ENCODE results near the gene BACE1-AS.

The BACE1-AS gene

GRCh38 chr11:117289795-117290194, 1.4 kb upstream of the BACE1-AS start:
- DNase-seq (ENCODE audit: low read depth in 1 of 2, low spot score in 1 of 2): no peak

GRCh38 chr11:117292616-117293015, 1.5 kb downstream of the BACE1-AS start:
- DNase-seq (ENCODE audit: low read depth in 1 of 2, low spot score in 1 of 2): no peak

GRCh38 chr11:117295438-117296137, 4.4 kb downstream of the BACE1-AS start:
- DNase-seq (ENCODE audit: low read depth in 1 of 2, low spot score in 1 of 2): no peak

GRCh38 chr11:117296881-117297280, 5.7 kb downstream of the BACE1-AS start:
- DNase-seq (ENCODE audit: low read depth in 1 of 2, low spot score in 1 of 2): no peak

- DNase-seq (ENCODE audit: low read depth in 1 of 2, low spot score in 1 of 2): no peak
Measured at GRCh38 chr11:117298195-117298594, 7.0 kb downstream of the BACE1-AS start.

- no peak for DNase-seq (ENCODE audit: low read depth in 1 of 2, low spot score in 1 of 2)
Measured at GRCh38 chr11:117299351-117300282, 8.5 kb downstream of the BACE1-AS start.

GRCh38 chr11:117300283-117300663, 9.1 kb downstream of the BACE1-AS start:
- DNase-seq (ENCODE audit: low read depth in 1 of 2, low spot score in 1 of 2): no peak

GRCh38 chr11:117300773-117301172, 9.6 kb downstream of the BACE1-AS start:
- DNase-seq (ENCODE audit: low read depth in 1 of 2, low spot score in 1 of 2): no peak

GRCh38 chr11:117302228-117302627, 11.1 kb downstream of the BACE1-AS start:
- no peak for DNase-seq (ENCODE audit: low read depth in 1 of 2, low spot score in 1 of 2)

- no peak for DNase-seq (ENCODE audit: low read depth in 1 of 2, low spot score in 1 of 2)
Measured at GRCh38 chr11:117303101-117303500, 12.0 kb downstream of the BACE1-AS start.

- no peak for DNase-seq (ENCODE audit: low read depth in 1 of 2, low spot score in 1 of 2)
Measured at GRCh38 chr11:117303646-117304315, 12.6 kb downstream of the BACE1-AS start.

- no peak for DNase-seq (ENCODE audit: low read depth in 1 of 2, low spot score in 1 of 2)
Measured at GRCh38 chr11:117305145-117305544, 14.0 kb downstream of the BACE1-AS start.

- no peak for DNase-seq (ENCODE audit: low read depth in 1 of 2, low spot score in 1 of 2)
Measured at GRCh38 chr11:117309310-117309709, 18.2 kb downstream of the BACE1-AS start.

- DNase-seq (ENCODE audit: low read depth in 1 of 2, low spot score in 1 of 2): no peak
Measured at GRCh38 chr11:117313091-117313490, 21.9 kb downstream of the BACE1-AS start.

GRCh38 chr11:117313828-117314768, 23.0 kb downstream of the BACE1-AS start:
- no peak for DNase-seq (ENCODE audit: low read depth in 1 of 2, low spot score in 1 of 2)

GRCh38 chr11:117314840-117315239, 23.7 kb downstream of the BACE1-AS start:
- no peak for DNase-seq (ENCODE audit: low read depth in 1 of 2, low spot score in 1 of 2)

- no peak for DNase-seq (ENCODE audit: low read depth in 1 of 2, low spot score in 1 of 2)
Measured at GRCh38 chr11:117315285-117316196, 24.4 kb downstream of the BACE1-AS start.

GRCh38 chr11:117316197-117316961, 25.2 kb downstream of the BACE1-AS start, which contains the start of gene BACE1:
Gene BACE1 (minus strand): TSS chr11:117316256. CDS start chr11:117315795, 461 bp downstream.
- no peak for DNase-seq (ENCODE audit: low read depth in 1 of 2, low spot score in 1 of 2)

- no peak for DNase-seq (ENCODE audit: low read depth in 1 of 2, low spot score in 1 of 2)
Measured at GRCh38 chr11:117318738-117319137, 27.6 kb downstream of the BACE1-AS start.
